ENCODE results near the gene WDR46. TPM values are rescaled to one million over a fixed set of nuclear protein-coding genes. Genes with fewer than 3 reads are reported as not detected.
A peak's percentile ranks its signal among the peaks of the same experiment; 100 is the strongest.
"Not testable (repeated sequence)": the region's sequence is repeated elsewhere in the genome, so short reads cannot be mapped to it uniquely, and the experiment has no call there.

The WDR46 gene
- total and polyA plus RNA-seq, 5 experiments from 2014 or later = 53.3 to 83.7 (median 71.3) TPM

DNA sequence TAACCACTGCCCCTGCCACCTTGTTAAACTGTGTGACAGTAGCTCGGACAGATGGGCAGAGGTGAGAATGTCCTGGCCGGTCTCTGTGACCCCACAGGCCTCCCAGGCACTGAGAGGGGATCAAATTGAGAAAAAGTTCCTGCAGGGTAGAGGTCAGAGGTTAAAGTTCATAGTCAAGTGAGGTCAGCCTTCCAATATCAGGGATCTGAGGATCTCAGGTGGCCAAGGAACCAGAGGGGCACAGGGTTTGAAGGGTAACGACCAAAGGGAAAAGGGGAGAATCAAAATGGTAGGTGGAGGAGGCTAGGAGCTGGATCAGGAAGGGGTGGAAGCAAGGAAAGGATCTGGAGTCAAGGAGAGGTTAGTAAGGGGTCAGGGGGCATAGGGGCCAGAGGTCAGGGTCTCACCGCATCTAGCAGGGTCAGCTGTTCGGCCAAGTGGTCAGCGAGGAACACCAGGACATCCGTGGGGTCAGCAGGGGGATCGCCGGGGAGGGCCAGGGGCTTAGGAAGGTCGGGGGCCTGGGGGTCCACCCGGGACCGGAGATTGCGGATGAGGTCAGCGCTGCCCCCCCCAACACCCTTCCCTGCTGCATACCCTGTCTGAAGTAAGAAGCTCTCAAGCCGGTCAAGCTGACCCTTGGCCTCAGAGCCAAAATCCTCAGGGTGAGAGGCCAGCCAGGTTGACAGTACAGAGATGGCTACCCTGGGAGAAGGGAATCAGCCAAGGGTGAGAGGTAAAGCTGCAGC is 6.8 kb upstream of the WDR46 start:
- Mint-ChIP-seq H3K27me3 (peaks cover 0 to 2% (median 0%) of the 10 kb centered on the region in 5 donors), H3K36me3 (peaks cover 0 to 53% (median 4%) of the 10 kb centered on the region in 3 donors), H3K4me1 (peaks cover 21 to 43% (median 40%) of the 10 kb centered on the region in 4 donors), H3K27ac (peak overlapping the region in 7 of 10 donors; percentile 60 to 99 (median 89)), H3K9me3 (peaks cover 0 to 2% (median 0%) of the 10 kb centered on the region in 9 donors), H3K4me3 (peak overlapping the region in 5 of 10 donors; percentile 20 to 97 (median 72))
- POLR2A ChIA-PET = interaction anchor here (1.1 to 7.4 kb wide), 5 partner anchors 14 to 25 kb away, joined by 5 to 106 read pairs (median 89); partner anchors contain the start of genes B3GALT4, RPS18, TAPBP and VPS52
- ATAC-seq = no peak
- no peak for DNase-seq

DNA sequence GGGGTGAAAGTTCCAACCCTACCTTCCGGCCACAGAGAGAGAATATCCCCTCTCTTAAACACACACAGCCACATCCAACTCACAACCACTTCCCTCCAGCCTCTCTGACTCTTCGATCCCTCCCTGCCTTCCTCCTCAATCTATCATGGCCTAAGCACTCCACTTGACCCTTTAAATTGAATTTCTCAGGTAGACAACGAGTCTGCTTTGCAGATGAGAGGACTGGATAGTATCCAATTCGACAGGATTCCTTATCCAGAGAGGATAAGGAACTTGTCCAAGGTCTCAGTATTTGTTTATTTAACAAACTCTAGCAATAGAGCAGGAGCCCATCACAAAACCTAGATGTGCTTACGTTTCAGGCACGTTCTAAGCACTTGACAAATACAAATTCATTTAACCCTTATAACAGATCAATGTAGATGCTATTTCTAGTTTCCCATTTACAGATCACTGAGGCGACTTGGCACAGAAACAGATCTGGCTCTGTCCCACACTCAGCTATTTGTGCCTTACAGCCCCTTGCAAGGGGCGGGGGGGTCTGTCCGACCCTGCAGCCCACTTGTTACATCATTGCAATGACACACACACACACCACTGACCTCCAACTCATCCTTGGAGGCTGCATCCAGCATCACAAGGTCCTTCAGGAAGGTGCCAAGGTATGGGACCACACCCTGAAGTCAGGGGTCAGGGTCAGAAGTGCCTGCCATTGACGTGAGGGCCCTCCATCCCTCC is 5.2 kb upstream of the WDR46 start:
- Mint-ChIP-seq H3K4me1 (peaks cover 20 to 46% (median 42%) of the 10 kb centered on the region in 4 donors), H3K9me3 (no peaks in the 10 kb centered on the region), H3K36me3 (peaks cover 0 to 42% (median 4%) of the 10 kb centered on the region in 3 donors), H3K27me3 (peaks cover 0 to 2% (median 0%) of the 10 kb centered on the region in 5 donors), H3K27ac (peak overlapping the region in 3 of 10 donors; percentile 3 to 80 (median 73)), H3K4me3 (no peak overlapping the region)
- POLR2A ChIA-PET = interaction anchor here (0.9 to 6.1 kb wide), 2 partner anchors 17 to 45 kb away, joined by 3 to 106 read pairs; partner anchors contain the start of gene B3GALT4
- no peak for DNase-seq
- ATAC-seq = no peak

DNA sequence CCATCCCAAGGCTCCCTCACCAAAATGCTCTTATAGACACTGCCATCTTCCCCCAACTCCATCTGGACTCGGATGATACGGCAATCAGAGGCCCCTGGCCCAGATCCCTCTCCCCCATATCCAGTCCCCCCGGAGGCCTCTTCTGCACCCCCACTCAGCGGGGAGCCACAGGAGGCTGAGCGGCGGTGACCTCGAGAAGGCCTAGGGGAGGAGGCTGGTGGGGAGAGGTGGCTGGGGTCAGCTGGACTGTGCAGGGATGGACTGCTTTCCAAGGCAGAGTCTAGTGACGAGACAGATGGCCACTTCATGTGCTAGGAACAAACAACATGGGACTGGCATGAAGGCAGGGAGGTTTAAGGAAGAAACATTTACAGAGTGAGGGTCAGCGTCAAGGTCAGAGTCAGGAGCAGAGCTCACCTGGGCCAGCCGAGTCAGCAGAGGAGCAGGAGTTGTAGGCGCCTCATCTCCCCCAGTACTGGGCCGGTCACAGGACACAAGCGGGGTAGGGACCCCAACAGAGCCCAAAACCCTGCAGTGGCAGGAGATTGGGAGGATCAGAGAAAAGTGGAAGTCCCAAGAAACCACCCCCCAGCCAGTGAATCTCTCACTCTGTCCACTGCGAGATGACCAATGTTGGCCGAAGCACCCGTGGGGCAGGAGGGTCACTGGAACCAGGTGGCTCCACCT is 4.1 kb upstream of the WDR46 start:
- Mint-ChIP-seq H3K9me3 (no peaks in the 10 kb centered on the region), H3K27ac (peak overlapping the region in 4 of 10 donors; percentile 8 to 86 (median 29)), H3K27me3 (peaks cover 0 to 1% (median 0%) of the 10 kb centered on the region in 5 donors), H3K36me3 (peaks cover 0 to 44% (median 6%) of the 10 kb centered on the region in 3 donors), H3K4me3 (peak overlapping the region in 1 of 10 donors; percentile 65), H3K4me1 (peaks cover 20 to 51% (median 48%) of the 10 kb centered on the region in 4 donors)
- POLR2A ChIA-PET = interaction anchor here (0.6 to 0.9 kb wide), 2 partner anchors 44 to 52 kb away, joined by 3 read pairs; no protein-coding TSS in a partner anchor
- ATAC-seq = no peak
- no peak for DNase-seq

DNA sequence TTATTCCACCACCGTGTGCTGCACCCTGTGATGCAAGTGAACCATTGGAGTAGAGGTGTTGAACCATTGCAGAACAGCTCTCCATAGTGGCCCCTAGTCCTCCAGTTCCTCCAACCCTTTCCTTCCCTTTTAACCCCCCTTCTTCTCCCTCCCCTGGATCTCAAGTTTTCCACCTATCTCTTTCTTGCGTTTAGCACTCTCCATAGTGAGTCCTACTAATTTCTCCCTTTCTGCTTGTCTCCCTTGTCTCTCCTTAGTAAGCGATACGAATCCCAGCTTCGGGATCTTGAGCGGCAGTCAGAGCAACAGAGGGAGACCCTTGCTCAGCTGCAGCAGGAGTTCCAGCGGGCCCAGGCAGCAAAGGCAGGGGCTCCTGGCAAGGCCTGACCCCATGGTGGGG is 1.4 kb upstream of the WDR46 start:
- DNase-seq (no peak), ATAC-seq (no peak)
- POLR2A ChIA-PET = interaction anchor here (0.8 to 7.0 kb wide), 9 partner anchors 8 to 446 kb away, joined by 3 to 128 read pairs (median 36); partner anchors contain the start of genes B3GALT4, RGL2, RPS18 and TAPBP
- peak overlapping the region; percentile 87 to 100 (median 99) for H3K4me3 Mint-ChIP-seq
- no peaks in the 10 kb centered on the region for H3K9me3 Mint-ChIP-seq
- peaks cover 0 to 53% (median 10%) of the 10 kb centered on the region in 3 donors for H3K36me3 Mint-ChIP-seq
- H3K4me1 Mint-ChIP-seq = peaks cover 22 to 51% (median 48%) of the 10 kb centered on the region in 4 donors
- no peaks in the 10 kb centered on the region for H3K27me3 Mint-ChIP-seq
- H3K27ac Mint-ChIP-seq = peak overlapping the region; percentile 14 to 97 (median 93)

DNA sequence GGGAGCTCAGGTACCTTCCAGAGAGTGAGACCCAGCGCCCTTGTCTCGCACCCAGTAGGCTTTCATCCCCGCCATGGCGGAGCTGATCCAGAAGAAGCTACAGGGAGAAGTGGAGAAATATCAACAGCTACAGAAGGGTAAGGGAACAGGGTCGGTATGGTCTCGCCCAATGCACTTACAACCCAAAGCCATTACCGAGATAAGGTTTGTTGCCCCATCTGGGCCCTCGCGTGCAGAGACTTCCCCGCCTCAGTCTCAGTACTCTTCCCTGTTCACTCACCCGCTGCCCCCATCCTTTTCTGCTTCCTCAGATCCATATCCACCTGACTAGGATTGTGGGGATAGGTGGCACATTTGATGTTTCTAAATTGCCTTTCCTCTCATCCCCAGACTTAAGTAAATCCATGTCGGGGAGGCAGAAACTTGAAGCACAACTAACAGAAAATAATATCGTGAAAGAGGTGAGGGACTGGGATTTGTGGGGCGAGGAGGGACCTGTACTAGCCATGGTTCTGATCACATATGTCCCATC is 811 bp upstream of the WDR46 start:
- POLR2A ChIA-PET = interaction anchor here (0.7 to 7.0 kb wide), 22 partner anchors 9 to 445 kb away, joined by 3 to 128 read pairs (median 4); partner anchors contain the start of genes B3GALT4, RGL2, RPS18 and SYNGAP1
- Mint-ChIP-seq H3K4me3 (peak overlapping the region; percentile 87 to 100 (median 99)), H3K9me3 (no peaks in the 10 kb centered on the region), H3K4me1 (peaks cover 22 to 52% (median 48%) of the 10 kb centered on the region in 4 donors), H3K27ac (peak overlapping the region; percentile 84 to 97 (median 94)), H3K27me3 (no peaks in the 10 kb centered on the region), H3K36me3 (peaks cover 0 to 51% (median 10%) of the 10 kb centered on the region in 3 donors)
- DNase-seq (no peak), ATAC-seq (peak in 1 of 2 donors; percentile 22)

DNA sequence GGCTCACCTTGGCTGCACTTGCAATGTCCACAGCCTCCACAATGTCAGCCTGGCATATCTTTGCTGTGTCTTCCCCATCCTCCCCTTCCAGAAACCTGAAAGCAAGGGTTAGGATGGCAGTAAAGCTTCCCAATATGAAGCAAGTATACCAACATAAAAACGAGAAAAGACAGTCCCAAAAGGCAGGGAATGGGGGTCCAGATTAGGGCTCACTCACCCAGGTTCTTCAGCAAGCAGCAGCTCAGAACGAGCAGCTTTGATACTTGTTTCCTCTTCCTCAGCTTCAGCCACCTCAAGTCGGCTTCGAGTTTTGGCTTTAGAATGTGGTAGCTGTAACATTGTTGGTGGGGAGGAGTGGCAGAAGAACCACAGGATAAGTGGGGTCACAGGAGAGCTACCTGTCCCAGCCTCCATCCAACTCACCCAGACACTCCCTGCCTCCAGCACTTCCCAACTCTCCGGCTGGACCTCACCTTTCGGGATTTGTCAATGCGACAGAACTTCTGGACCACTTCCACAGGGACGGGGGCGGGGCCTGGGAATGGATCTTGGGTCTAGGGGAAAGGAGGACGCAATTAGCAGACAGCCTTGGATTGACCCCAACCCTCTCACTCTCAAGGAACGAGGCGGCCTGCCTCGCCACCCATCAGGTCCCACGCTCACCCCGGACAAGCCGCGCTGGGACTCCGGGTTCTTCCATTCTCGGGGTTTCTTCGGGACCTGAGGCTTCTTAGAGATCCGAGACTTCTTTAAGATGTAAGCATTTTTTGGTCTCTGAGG is 708 bp downstream of the WDR46 start:
- no peak for ATAC-seq
- POLR2A ChIA-PET = interaction anchor here (0.6 to 7.0 kb wide), 25 partner anchors 10 to 1387 kb away, joined by 3 to 128 read pairs (median 4); partner anchors contain the start of genes B3GALT4, CUTA, RGL2 and RPS18
- peaks cover 0 to 51% (median 10%) of the 10 kb centered on the region in 3 donors for H3K36me3 Mint-ChIP-seq
- DNase-seq = no peak
- H3K27me3 Mint-ChIP-seq = no peaks in the 10 kb centered on the region
- no peaks in the 10 kb centered on the region for H3K9me3 Mint-ChIP-seq
- H3K4me3 Mint-ChIP-seq = peak overlapping the region; percentile 87 to 100 (median 99)
- H3K4me1 Mint-ChIP-seq = peaks cover 22 to 49% (median 47%) of the 10 kb centered on the region in 4 donors
- peak overlapping the region; percentile 84 to 97 (median 94) for H3K27ac Mint-ChIP-seq

DNA sequence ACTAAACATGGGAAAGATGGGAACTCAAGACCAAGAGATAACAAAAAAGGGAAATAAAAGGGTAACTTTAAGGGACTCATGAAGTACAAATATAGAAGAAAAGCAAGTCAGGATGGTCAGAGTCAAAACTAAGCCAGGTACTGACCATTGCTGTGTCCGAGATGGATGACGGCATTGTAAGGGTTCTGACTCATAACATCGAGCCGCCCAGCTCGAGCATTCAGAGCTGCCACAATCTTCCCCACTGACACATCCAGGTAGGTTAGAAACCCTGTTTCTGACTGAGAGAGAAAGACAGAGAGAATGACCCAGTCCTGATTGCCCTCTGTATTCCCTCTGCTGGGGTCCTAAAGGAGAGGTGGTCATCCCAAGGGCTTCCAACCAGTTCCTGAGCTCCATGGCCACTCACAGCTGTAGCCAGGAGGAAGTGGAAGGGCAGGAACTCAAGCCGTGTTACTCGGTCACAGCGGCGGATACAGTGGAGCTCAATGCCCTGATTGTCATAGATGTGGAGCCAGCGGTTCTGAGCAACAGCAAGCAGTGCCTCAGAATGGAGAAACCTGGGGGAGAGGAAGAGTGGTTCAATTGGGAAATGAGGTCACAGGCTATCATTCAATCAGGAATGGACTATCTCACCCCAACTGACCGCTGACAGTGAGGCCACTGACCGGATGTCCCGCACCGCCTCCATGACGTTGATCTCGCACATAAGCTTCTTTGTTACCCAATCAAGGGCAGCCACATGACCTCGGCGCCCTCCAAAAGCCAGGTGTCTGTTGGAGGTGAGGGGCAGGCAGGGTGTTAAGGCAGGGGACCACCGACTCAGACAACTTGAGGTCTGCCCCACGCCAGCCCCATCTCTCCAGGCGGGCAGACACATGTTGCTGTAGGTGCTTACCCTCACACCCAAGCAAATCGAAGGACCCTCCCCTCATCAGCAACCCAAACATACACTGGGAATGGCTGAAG is 1.8 kb downstream of the WDR46 start:
- Mint-ChIP-seq H3K4me3 (peak overlapping the region; percentile 31 to 100 (median 99)), H3K27ac (peak overlapping the region in 8 of 10 donors; percentile 10 to 92 (median 49)), H3K27me3 (no peaks in the 10 kb centered on the region), H3K4me1 (peaks cover 21 to 49% (median 47%) of the 10 kb centered on the region in 4 donors), H3K36me3 (peaks cover 0 to 49% (median 10%) of the 10 kb centered on the region in 3 donors), H3K9me3 (no peaks in the 10 kb centered on the region)
- DNase-seq (no peak), ATAC-seq (no peak)
- POLR2A ChIA-PET = interaction anchor here (0.6 to 7.0 kb wide), 7 partner anchors 9 to 231 kb away, joined by 3 to 128 read pairs (median 36); partner anchors contain the start of genes B3GALT4, RGL2, RPS18 and TAPBP

DNA sequence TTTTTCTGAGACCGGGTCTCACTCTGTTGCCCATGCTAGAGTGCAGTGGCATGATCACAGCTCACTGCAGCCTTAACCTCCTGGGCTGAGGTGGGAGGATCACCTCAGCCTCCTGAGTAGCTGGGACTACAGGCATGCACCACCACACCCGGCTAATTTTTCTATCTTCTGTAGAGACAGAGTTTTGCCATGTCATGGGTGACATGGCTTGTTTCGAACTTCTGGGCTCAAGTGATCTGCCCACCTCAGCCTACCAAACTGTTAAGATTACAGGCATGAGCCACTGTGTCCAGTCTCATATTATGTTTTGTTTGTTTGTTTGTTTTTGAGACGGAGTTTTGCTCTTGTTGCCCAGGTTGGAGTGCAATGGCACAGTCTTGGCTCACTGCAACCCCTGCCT is 3.8 kb downstream of the WDR46 start:
- Mint-ChIP-seq H3K4me1 (peaks cover 11 to 46% (median 40%) of the 10 kb centered on the region in 4 donors), H3K4me3 (peak overlapping the region in 1 of 10 donors; percentile 20), H3K36me3 (peaks cover 0 to 52% (median 10%) of the 10 kb centered on the region in 3 donors)
- not testable (repeated sequence) for ATAC-seq, H3K27ac Mint-ChIP-seq, H3K9me3 Mint-ChIP-seq, DNase-seq, H3K27me3 Mint-ChIP-seq
- POLR2A ChIA-PET = interaction anchor here (1.3 kb wide), 1 partner anchor 12 kb away, joined by 4 read pairs; no protein-coding TSS in a partner anchor

DNA sequence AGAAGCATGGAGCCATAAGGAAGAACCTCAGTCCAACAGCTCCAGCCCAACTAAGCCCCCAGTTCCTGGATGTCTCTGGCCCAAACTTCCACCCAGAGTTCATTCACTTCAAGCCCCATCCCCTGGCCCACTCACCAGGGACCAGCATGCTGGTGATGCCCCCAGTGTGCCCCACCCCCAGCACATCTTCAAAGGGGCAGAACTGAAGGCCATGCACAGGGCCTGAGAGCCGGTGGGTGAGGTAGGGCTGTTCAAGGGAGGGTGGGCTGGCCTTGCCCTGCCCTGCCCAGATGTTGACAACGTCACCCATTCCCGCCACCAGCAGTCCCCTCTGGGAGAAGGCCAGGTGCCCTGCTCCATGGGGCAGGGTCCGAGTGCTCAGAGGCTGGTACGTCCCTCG is 8.5 kb downstream of the WDR46 start:
- Mint-ChIP-seq H3K9me3 (no peaks in the 10 kb centered on the region), H3K27ac (peak overlapping the region in 4 of 10 donors; percentile 59 to 80 (median 77)), H3K4me1 (peaks cover 15 to 48% (median 46%) of the 10 kb centered on the region in 4 donors), H3K27me3 (no peaks in the 10 kb centered on the region), H3K36me3 (peaks cover 0 to 52% (median 5%) of the 10 kb centered on the region in 3 donors), H3K4me3 (peak overlapping the region in 1 of 10 donors; percentile 15)
- DNase-seq (no peak), ATAC-seq (no peak)
- POLR2A ChIA-PET = interaction anchor here (1.1 to 3.9 kb wide), 3 partner anchors 8 to 19 kb away, joined by 4 to 17 read pairs (median 4); partner anchors contain the start of genes RGL2, RPS18 and VPS52

Data from naive thymus-derived CD8-positive, alpha-beta T cell (primary cell).